NCI-H2081 treated with DMSO at 0.1 percent for 48 hours (cell line): ENCODE results near the gene TBC1D22A.
"Not testable (repeated sequence)": the region's sequence is repeated elsewhere in the genome, so short reads cannot be mapped to it uniquely, and the experiment has no call there.

Experiments
- DNase-seq: peaks from one replicate; lab custom pipeline; 2025; lab: John Stamatoyannopoulos, UW

TBC1D22A gene

GRCh38 chr22:47105085-47105484, 342.6 kb downstream of the TBC1D22A start:
- DNase-seq: no peak

- DNase-seq: no peak
These were observed 344.4 kb downstream of the TBC1D22A start for GRCh38 chr22:47106806-47107205.

- no peak for DNase-seq
These were observed 345.0 kb downstream of the TBC1D22A start for GRCh38 chr22:47107431-47107830.

GRCh38 chr22:47110817-47111443, 348.5 kb downstream of the TBC1D22A start:
- no peak for DNase-seq

GRCh38 chr22:47111626-47112581, 349.5 kb downstream of the TBC1D22A start:
- no peak for DNase-seq

- no peak for DNase-seq
These were observed 350.1 kb downstream of the TBC1D22A start for GRCh38 chr22:47112582-47112965.

GRCh38 chr22:47112994-47113852, 350.8 kb downstream of the TBC1D22A start:
- DNase-seq: no peak

GRCh38 chr22:47113853-47114415, 351.5 kb downstream of the TBC1D22A start:
- no peak for DNase-seq

- DNase-seq: no peak
These were observed 352.5 kb downstream of the TBC1D22A start for GRCh38 chr22:47114813-47115517.

- DNase-seq: no peak
These were observed 353.1 kb downstream of the TBC1D22A start for GRCh38 chr22:47115518-47115890.

GRCh38 chr22:47115921-47116320, 353.5 kb downstream of the TBC1D22A start:
- DNase-seq: no peak

GRCh38 chr22:47116426-47117341, 354.2 kb downstream of the TBC1D22A start:
- no peak for DNase-seq

- not testable (repeated sequence) for DNase-seq
These were observed 355.0 kb downstream of the TBC1D22A start for GRCh38 chr22:47117442-47117841.

- DNase-seq: no peak
These were observed 356.7 kb downstream of the TBC1D22A start for GRCh38 chr22:47119181-47119580.

GRCh38 chr22:47120399-47120798, 357.9 kb downstream of the TBC1D22A start:
- no peak for DNase-seq

GRCh38 chr22:47121791-47122190, 359.3 kb downstream of the TBC1D22A start:
- no peak for DNase-seq

GRCh38 chr22:47122441-47123000, 360.1 kb downstream of the TBC1D22A start:
- DNase-seq: no peak

- no peak for DNase-seq
These were observed 360.8 kb downstream of the TBC1D22A start for GRCh38 chr22:47123006-47123826.

GRCh38 chr22:47123827-47124442, 361.5 kb downstream of the TBC1D22A start:
- no peak for DNase-seq
